Psoas muscle (tissue), 8 donors: Measurements from ENCODE around the gene ACSL6. TPM values are rescaled to one million over a fixed set of nuclear protein-coding genes. Genes with fewer than 3 reads are reported as not detected.

Source experiments
- ATAC-seq, 4 donors: fragments of 200-7000 bp; cut with Tn5 transposase; one replicate each; pipeline ENCODE4 v1.9.1; 2020; ENCODE audit warnings: moderate library complexity in 3 of 4, mild to moderate bottlenecking in 2 of 4
- DNase-seq, 2 donors: peaks; one replicate each; pipeline ENCODE4 v3.0.0-alpha.2; 2020
- H3K27ac ChIP-seq: fragments of 200-600 bp; one replicate; pipeline ENCODE4 v1.8.0; 2022
- H3K27me3 ChIP-seq, 3 donors: fragments of 200-600 bp in 1 of 3; one replicate each; pipeline versions ENCODE4 v1.6.1 to v1.8.0; 2013 to 2022; ENCODE audit warnings: low read length in 2 of 3, mild to moderate bottlenecking in 2 of 3, moderate library complexity in 1 of 3; ENCODE audit not compliant: insufficient read depth in 3 of 3
- H3K36me3 ChIP-seq, 2 donors: fragments of 200-600 bp in 1 of 2; one replicate each; pipeline versions ENCODE4 v1.6.1 to v1.8.0; 2013 to 2022; ENCODE audit warnings: low read depth in 1 of 2, mild to moderate bottlenecking in 1 of 2, moderate library complexity in 1 of 2; ENCODE audit not compliant: insufficient read depth in 1 of 2
- H3K4me1 ChIP-seq: fragments of 200-600 bp; one replicate; pipeline ENCODE4 v1.8.0; 2022
- H3K4me3 ChIP-seq: fragments of 200-600 bp; one replicate; pipeline ENCODE4 v1.8.0; 2022; ENCODE audit warnings: mild to moderate bottlenecking
- H3K9me3 ChIP-seq: fragments of 200-600 bp; one replicate; pipeline ENCODE4 v1.8.0; 2022
- WGBS, 3 donors: extraction: QIAGEN DNeasy Blood & Tissue Kit; methylation state at CpG; one replicate each; pipeline versions ENCODE4 v1.1.6 to v1.1.7; 2013; 5-methylcytosine and 5-hydroxymethylcytosine counted together
- intact Hi-C, 2 donors: fragments of 100-400 bp; cut with DNase I; formaldehyde crosslinking; loops; one replicate each; pipeline versions ENCODE4 v1.11.0 to v1.14.2; 2022
- polyA plus RNA-seq, 3 donors: library from polyadenylated mRNA; stranded (reverse); fragments of 200-250 nt; gene quantifications; one replicate each; pipeline ENCODE4 v1.2.3, GENCODE V29; 2013
- total RNA-seq, 4 donors: library from RNA; stranded (reverse); fragmentation: NEBNext Ultra II Directional in 2 of 4; extraction: Animal tissue kit (Norgen Biotek cat#: 25700) in 2 of 4; gene quantifications; one replicate each; pipeline versions ENCODE4 v1.2.1 to v1.2.4, GENCODE V29; 2021 to 2023
- TF ChIP-seq, protein P1 (sequence below): fragments of 200-600 bp; IDR thresholded peaks from one replicate; pipeline ENCODE4 v1.8.0; 2022; ENCODE audit warnings: antibody characterized with exemption
- donor health status: healthy with polysubstance abuse.
- donor health status: DM: no; HTN: no; CAD: no; lungs with moderate emphysema.
- donor health status: Bipolar disorder and iron deficiency.
- donor health status: healthy.
- donor health status: DM: yes; HTN: yes; CAD: no.
- donor health status: DM: no; HTN: no; CAD: no.
- donor health status: DM: no; HTN: no; CAD: no.
- donor health status: DM: yes; HTN: yes; CAD: no.

The ACSL6 gene
- total and polyA plus RNA-seq, 7 donors: 0.12 to 2.2 (median 0.52) TPM

DNA sequence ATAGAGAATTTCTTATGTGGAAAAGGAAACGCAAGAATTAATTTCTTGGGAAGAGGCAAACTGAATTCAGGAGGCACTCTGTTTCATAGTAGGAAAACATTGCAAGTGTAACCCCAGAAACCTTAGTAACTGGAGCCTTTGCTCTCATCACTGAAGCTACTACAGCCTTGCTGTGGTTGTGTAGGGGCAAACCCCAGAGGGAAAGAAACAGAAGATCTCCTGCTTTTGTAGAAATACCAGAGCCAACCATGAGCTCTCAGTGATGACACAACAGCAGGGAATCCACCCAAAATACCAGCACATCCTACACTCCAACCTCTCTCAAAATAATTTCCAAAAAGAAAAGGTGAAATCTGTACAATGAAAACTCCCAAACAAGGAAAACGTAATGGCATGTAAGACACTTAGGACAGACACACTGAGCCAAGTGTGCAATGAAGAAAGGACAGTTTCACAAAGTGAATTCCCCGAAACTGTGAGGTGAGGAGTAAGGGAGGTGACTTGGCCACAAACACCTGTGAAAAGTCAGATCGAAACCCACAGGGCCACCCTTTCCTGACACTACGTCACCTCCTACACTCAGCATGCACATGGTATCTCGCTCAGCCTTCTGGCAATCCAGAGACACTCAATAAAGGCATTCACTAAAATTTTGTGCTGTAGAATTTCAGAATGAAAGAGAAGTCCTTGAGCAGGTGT is 8.5 kb upstream of the ACSL6 start:
- H3K4me1 ChIP-seq: no peaks in the 10 kb centered on the region
- ATAC-seq: no peak
- 83 to 89% (median 86%) methylated on average over 6 of the region's 6 CpGs for WGBS, 3 donors
- intact Hi-C loops: no loop called here
- H3K27ac ChIP-seq: no peak overlapping the region
- H3K27me3 ChIP-seq: no peaks in the 10 kb centered on the region
- no peak overlapping the region for H3K4me3 ChIP-seq
- DNase-seq: no peak
- TF ChIP-seq, protein P1, sequence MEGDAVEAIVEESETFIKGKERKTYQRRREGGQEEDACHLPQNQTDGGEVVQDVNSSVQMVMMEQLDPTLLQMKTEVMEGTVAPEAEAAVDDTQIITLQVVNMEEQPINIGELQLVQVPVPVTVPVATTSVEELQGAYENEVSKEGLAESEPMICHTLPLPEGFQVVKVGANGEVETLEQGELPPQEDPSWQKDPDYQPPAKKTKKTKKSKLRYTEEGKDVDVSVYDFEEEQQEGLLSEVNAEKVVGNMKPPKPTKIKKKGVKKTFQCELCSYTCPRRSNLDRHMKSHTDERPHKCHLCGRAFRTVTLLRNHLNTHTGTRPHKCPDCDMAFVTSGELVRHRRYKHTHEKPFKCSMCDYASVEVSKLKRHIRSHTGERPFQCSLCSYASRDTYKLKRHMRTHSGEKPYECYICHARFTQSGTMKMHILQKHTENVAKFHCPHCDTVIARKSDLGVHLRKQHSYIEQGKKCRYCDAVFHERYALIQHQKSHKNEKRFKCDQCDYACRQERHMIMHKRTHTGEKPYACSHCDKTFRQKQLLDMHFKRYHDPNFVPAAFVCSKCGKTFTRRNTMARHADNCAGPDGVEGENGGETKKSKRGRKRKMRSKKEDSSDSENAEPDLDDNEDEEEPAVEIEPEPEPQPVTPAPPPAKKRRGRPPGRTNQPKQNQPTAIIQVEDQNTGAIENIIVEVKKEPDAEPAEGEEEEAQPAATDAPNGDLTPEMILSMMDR: no peak
- no peaks in the 10 kb centered on the region for H3K9me3 ChIP-seq
- no peaks in the 10 kb centered on the region for H3K36me3 ChIP-seq

DNA sequence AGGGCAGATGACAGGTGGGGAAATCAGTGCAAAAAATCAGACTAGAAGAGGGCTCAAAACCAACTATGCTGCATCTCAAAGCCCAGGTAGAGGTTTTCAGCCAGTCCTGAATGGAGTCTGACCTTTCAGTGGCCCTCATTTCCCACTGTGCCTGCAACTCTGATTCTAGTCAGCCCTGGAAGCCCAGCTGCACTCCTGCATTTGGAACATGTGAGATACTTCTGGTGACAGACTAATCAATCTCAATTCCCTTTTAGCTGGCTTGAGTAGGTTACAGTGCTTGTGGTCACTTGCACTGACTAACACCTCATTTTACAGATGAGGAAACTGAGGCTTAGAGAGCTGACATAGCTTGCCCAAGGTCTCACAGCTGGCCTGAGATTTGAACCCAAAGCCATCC is 7.9 kb upstream of the ACSL6 start:
- DNase-seq (no peak), ATAC-seq (no peak)
- Histone ChIP-seq H3K4me3 (no peak overlapping the region), H3K27me3 (no peaks in the 10 kb centered on the region), H3K27ac (no peak overlapping the region), H3K9me3 (no peaks in the 10 kb centered on the region), H3K4me1 (no peaks in the 10 kb centered on the region), H3K36me3 (no peaks in the 10 kb centered on the region)
- intact Hi-C loops: no loop called here
- TF ChIP-seq, protein P1: no peak

DNA sequence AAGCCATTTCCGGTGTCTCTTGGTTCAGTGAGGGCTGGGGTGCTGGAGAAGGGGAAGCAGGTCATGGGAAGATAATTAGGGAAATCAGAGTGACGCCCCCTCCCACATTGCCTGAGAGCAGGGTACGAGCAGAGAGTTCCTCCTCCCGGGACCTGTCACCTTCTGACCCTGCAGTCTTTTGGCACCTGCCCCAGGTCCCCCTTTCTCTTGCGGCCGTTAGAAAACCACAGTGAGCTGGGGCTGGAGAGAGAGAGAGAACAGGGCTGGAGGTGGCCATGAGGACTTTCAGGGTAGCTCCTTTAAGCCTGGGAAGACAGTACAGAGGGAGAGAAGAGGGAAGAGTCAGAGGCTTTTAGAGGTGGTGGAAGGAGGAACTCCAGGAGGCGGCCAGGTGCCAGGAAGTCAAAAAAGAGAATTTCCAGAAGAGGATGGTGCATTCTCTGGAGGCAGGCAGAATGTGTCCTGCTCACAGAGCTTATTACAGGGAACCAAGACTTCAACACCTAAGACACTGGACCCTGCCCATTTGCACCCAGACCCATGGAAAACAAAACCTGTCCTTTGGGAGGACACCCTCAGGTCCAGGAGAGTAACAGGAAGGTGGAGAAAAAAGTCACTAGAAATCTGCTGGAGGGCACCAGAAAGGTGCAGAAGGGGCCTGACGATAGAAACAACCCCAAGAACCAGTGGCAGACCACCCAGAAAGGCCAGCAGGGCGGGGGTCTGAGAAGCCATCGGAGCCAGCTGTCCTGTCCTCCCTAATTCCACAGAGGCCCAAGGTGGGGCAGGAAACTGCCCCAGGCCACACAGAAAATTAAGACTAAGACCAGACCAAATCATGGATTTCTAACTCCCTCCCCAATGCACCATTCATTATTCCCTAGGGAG is 6.5 kb upstream of the ACSL6 start:
- WGBS, 3 donors: 32 to 34% (median 33%) methylated on average over 10 of the region's 10 CpGs
- Histone ChIP-seq H3K9me3 (no peaks in the 10 kb centered on the region), H3K4me1 (peaks cover 8% of the 10 kb centered on the region), H3K36me3 (no peaks in the 10 kb centered on the region), H3K27ac (no peak overlapping the region), H3K4me3 (no peak overlapping the region), H3K27me3 (no peaks in the 10 kb centered on the region)
- ATAC-seq: no peak
- DNase-seq: no peak
- intact Hi-C loops: no loop called here
- TF ChIP-seq, protein P1: no peak

DNA sequence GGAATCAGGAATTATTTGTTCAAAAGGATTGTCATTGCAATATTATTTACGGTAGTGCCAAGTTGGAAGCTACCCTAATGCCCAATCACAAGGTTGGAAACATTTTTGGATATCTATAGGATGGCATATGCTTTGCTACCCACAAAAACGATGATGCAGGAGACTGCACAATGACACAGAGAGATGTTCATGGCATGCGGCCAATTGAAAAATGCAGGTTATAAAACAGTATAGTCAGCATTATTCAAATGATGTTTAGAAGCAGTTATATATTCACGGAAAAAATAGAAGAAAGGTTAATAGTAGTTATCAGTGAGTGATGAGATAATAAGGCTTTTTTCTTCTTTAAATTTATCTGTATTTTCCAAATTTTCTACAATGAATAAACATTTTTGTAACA is 5.9 kb upstream of the ACSL6 start:
- Histone ChIP-seq H3K27me3 (no peaks in the 10 kb centered on the region), H3K4me3 (no peak overlapping the region), H3K27ac (no peak overlapping the region), H3K9me3 (no peaks in the 10 kb centered on the region), H3K36me3 (no peaks in the 10 kb centered on the region), H3K4me1 (peaks cover 11% of the 10 kb centered on the region)
- intact Hi-C loops: no loop called here
- TF ChIP-seq, protein P1: no peak
- ATAC-seq: no peak
- DNase-seq: no peak
- WGBS, 3 donors: 33 to 36% (median 34%) methylated on average over 4 of the region's 4 CpGs
